DND-41 (cell line): Measurements from ENCODE around the gene GABBR2.

ENCODE experiments used
- EZH2 ChIP-seq: IDR thresholded peaks from 3 replicates; pipeline ENCODE4 v1.6.1; 2012; ENCODE audit warnings: borderline replicate concordance, low read depth, mild to moderate bottlenecking, moderate library complexity, low read length, inconsistent platforms; ENCODE audit not compliant: severe bottlenecking
- TF ChIP-seq, protein P1 (sequence below): IDR thresholded peaks from 2 replicates; pipeline ENCODE4 v1.5.1; 2012; ENCODE audit warnings: borderline replicate concordance, low read length, moderate library complexity, mild to moderate bottlenecking; ENCODE audit not compliant: poor library complexity, severe bottlenecking; ENCODE audit errors: extremely low read depth

DNA sequence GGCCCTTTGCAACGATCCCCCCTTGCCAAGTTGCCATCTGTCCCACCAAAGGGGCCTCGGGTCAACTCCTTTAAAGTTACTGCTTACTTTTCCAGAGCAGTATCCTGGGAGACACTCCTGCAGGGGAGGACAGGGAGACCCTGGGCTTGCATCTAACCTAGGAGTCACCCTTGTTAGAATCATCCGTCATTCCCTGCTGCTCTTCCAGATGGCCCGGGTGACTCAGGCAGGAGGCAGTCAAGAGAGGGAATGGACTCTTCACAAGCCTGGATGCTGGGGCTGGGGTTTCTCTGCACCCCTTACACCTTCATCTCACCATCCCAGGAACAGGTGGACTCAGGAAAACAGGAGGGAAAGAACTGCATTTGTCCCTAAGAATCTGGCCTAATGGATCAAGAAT is 175.6 kb downstream of the GABBR2 start:
- TF ChIP-seq, protein P1, sequence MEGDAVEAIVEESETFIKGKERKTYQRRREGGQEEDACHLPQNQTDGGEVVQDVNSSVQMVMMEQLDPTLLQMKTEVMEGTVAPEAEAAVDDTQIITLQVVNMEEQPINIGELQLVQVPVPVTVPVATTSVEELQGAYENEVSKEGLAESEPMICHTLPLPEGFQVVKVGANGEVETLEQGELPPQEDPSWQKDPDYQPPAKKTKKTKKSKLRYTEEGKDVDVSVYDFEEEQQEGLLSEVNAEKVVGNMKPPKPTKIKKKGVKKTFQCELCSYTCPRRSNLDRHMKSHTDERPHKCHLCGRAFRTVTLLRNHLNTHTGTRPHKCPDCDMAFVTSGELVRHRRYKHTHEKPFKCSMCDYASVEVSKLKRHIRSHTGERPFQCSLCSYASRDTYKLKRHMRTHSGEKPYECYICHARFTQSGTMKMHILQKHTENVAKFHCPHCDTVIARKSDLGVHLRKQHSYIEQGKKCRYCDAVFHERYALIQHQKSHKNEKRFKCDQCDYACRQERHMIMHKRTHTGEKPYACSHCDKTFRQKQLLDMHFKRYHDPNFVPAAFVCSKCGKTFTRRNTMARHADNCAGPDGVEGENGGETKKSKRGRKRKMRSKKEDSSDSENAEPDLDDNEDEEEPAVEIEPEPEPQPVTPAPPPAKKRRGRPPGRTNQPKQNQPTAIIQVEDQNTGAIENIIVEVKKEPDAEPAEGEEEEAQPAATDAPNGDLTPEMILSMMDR: no peak
- no peak for TF ChIP-seq EZH2
